G401.6 (cell line): ENCODE results near the gene IQUB.
"Not testable (repeated sequence)": the region's sequence is repeated elsewhere in the genome, so short reads cannot be mapped to it uniquely, and the experiment has no call there.

Experiments used
- FAIRE-seq: peaks from 2 replicates; lab custom pipeline; 2012; peaks lifted over from hg19 to GRCh38; lab: Jason Lieb, UNC

The IQUB gene

GRCh38 chr7:123410273-123410904, 124.0 kb downstream of the IQUB start:
- FAIRE-seq: no peak

- FAIRE-seq: not testable (repeated sequence)
Observed at GRCh38 chr7:123407951-123408350, 126.4 kb downstream of the IQUB start.
